Activated gamma-delta T cell treated with anti-CD3 and anti-CD28 coated beads, Interleukin-2, amount 50 U/mL, for 16 hours (primary cell): ENCODE results near the gene ARHGEF17.

Source experiments
- DNase-seq: peaks from one replicate; pipeline ENCODE4 v3.0.0-alpha.2; 2020; ENCODE audit warnings: low read depth

Gene ARHGEF17

GRCh38 chr11:73380897-73381410 is 72.9 kb downstream of the ARHGEF17 start:
- no peak for DNase-seq

DNA sequence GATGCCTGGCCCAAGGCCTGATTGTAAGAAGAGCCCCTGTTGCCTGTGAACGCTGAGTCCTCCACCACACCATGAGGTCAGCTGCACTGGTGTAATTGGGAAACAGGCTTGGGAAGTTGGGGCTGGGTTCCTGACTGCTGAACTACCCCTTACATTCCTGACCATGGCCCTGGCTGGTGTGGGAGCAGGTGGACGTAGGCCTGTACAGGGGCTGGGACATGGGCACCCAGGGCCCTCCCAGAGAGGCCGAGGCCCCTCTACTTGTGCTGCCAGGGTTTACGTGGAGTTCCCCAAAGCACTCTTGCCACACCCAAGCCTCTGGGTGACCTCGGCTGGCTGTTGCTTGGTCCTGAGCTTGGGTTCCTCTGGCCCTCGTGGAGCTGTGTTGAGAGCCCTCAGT is 73.5 kb downstream of the ARHGEF17 start:
- no peak for DNase-seq

DNA sequence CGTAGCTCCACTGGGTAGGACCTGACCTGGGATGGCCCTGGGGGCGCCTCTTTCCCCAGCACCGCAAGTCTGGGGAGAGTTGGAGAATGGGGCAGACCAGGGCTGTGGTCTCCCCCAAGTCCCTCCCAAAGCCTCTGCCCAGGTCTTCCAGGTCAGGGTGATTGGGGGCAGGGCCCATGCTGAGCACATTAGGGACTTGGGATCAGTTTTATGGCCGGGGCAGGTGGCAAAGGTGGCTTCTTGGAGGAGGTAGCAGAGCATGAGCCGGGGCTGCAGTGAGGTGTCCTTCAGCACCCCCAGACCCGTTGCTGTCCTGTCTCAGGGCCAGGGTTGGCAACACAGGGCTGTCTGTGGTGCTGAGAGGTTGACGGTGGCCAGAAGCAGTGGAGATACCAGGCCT is 74.1 kb downstream of the ARHGEF17 start:
- DNase-seq, result no peak

DNA sequence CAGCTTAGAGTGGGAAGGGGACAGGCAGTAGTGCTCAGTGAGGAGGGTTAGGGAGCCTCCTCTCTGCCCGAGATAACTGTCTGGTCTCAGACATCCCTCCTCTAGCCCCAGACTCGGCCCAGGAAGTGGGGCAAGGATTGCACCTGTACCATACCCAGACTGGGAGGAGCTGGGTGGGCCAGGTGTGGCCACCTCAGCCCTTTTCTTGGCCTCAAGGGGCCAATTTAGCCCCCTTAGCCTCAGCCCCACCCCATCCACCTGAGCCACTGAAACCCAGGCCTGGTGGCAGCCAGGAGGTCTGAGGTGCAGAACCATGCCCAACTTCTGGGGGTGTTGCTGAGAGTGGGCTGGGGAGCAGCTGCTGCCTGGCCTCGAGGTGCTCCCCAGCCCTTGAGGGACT is 74.7 kb downstream of the ARHGEF17 start:
- no peak for DNase-seq

DNA sequence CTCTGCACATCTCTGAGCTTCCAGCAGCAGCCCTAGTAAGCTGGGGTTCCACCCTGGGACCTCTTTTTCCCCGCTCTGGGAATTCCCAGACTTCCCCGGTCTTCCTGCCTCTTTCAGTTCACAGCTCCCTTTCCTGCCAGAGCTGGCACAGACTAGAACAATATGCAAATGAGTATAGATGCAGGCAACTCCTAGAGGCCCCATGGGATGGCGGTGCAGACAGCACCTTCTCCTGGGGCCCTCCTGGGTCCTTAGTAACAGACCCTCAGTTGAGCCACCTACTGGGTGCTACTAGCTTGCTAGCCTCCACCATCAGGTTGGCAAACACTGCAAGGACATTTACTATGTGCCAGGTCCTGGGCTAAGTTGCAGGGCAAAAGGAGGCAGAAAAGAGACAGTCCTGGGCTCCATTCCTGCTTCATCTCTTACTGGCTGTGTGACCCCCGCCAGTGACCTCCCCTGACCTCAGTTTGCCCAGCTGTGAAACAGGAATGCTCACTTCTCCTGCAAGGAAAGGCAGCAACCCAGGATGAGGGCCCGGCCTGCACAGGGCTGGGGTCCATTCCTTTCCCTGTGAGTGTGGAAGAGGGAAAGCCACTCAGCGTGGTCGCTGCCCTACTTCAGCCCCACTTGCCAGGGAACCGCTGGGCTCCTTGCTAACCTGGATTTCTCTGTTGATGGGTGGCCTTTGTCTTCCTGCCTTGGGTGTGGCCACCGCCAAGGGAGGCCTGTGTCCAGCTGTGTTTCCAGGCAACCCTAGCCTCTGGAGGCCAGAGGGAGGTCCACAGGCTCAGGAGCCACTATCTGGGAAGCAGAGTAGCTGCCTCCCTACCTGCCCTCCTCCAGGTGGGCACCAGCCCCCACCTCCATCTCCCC is 75.4 kb downstream of the ARHGEF17 start:
- DNase-seq, result no peak

DNA sequence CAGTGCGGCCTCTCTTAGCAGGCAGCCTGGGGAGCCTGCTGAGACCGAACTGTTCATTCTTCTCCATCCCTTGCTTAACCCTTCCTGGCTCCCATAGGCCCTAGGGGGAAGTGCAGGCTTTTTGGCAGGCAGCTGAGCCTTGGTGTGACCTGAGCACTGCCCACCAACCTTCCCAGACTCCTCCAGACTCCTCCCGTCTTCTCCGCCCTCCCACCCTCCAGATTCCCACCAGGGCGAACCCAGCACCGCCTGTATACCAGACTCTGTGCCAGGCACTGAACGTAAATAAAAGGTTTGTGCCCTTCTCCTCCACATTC is 76.0 kb downstream of the ARHGEF17 start:
- no peak for DNase-seq

DNA sequence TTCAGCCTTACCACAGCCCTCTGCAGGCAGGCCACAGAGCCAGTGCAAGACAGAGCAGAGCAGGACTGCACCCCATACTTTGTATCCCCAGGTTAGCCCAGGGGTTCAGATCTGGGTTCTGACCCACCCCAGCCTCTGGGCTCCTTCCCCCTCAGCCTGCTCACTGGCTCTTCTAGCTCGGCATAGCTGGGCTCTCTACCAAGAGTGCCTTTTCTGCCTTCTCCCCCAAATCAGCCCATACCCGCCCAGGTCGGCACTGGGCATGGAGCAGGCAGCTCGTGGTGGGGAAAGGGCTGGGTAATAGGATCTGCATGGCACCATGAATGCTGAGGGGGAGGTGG is 76.4 kb downstream of the ARHGEF17 start:
- DNase-seq, result no peak

GRCh38 chr11:73384872-73385689 is 77.0 kb downstream of the ARHGEF17 start:
- DNase-seq, result no peak

- DNase-seq, result no peak
Measured at GRCh38 chr11:73386016-73386415, 77.9 kb downstream of the ARHGEF17 start.

DNA sequence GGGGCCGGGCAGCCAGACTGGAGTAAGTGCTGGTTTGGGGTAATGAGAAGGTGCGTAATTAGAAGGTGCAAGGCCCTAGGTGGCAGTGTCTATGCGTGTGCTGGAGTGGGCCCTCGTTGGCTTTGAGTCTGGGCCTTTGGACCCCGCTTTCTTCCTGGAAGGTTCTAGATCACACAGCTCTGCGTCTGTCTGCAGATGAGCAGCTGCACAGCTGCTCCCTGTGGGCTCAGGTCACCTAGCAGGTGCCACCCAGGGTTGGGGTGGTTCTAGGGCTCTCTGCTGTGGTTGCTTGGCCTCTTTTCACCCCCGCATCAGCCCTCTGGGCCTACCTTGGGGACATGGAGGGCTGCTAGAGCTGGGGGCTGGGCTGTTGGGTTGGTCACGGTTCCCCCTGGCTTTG is 78.5 kb downstream of the ARHGEF17 start:
- DNase-seq, result no peak

- DNase-seq, result no peak
Measured at GRCh38 chr11:73387594-73388264, 79.7 kb downstream of the ARHGEF17 start.

DNA sequence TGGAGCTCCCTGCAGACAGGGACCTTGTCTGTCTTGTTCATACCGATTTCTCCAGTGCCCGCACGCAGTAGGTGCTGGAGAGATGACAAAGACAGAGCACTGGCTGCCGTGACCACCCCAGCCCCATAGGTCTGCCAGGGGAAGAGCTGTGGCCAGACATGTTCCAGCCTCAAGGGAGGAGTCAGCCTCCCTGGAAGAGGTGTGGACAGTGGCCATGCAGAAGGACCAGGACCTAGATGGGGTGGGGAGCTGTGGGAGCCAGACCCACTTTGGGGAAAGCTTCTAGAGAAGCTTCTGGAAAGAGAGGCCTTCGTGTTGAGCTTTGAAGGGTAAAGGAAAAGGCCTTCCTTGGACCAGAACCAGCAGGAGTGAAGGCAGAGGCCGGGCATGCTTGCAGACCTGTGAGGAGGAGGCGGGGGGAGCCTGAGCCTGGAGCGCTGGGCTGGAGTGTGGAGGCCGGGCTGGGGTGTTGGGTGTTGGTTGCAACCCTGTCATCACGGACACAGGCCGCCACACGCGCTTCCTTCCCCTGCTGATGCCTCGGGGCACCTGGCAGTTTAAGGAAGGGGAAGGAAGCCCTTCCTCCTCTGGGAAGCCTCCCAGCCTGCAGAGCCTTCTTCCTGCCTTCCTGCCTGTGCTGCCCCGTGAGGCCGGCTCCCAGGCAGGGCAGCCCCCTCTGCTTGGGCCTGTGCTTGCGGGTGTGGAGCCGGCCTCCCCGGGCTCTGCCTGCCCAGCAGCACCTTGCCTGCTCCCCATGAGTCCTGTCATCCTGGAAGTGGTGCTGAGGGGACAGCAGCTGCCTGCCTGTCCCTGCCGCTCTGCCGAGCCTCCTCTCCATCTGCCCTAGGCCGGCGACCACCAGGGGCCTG is 80.4 kb downstream of the ARHGEF17 start:
- DNase-seq, result no peak

GRCh38 chr11:73389134-73389525 is 81.1 kb downstream of the ARHGEF17 start:
- DNase-seq, result no peak

DNA sequence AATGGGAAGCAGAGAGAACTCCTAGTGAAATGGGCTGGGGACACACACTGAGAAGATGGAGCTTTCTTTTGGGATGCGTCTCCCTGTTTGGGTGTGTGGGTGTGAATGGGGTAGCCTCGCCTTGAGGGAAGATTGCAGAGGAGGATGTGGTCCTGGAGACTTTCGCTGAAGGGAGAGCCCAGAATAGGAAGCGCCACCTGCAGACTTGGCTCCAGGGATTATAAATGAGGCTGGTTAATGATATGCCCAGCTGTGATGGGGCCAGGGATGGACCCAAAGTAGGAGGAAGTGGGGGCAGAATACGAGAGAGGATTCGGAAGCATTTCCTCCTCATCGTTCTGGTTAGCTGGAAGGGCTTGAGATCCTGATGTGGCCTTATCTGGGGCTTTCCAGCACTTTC is 81.8 kb downstream of the ARHGEF17 start:
- no peak for DNase-seq

DNA sequence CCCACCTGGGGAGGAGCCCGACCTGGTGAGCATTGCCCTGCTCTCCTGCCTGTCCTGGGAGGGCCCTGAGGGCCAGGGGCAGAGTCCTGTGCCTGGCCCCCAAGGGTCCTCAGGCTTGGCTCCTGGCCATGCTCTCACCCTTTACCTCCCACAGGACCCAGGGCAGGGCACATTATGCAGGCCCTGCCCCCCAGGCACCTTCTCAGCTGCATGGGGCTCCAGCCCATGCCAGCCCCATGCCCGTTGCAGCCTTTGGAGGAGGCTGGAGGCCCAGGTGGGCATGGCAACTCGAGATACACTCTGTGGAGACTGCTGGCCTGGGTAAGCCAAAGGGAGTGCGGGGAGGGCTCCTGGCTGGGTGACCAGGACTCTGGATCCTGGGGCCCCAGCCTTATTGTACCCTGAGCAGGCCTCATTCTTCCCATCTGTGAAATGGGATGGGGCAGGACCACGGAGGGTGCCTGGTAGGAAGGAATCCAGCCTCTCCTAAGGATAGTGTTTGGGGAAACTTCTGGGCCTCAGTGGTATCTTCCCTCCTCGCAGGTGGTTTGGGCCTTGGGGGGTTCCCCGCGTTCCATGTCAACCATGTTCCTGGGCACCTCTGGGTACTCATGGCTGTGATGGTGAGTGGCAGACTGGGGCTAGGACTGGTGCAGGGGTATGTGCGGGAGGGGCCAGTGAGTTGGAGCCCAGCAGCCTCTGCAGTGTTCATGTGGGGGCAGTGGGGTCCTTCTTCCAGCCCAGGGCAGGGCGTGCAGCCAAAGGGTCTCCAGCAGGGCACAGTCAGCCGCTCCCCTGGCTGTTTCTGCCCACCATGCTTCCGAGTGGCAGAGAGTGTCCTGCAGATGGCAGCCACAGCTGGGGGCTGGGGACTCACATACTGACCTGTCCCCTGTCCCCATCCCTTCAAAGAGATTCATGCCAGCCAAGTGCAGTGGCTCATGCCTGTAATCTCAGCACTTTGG is 82.8 kb downstream of the ARHGEF17 start:
- DNase-seq, result no peak

- no peak for DNase-seq
Measured at GRCh38 chr11:73391665-73392064, 83.6 kb downstream of the ARHGEF17 start.

DNA sequence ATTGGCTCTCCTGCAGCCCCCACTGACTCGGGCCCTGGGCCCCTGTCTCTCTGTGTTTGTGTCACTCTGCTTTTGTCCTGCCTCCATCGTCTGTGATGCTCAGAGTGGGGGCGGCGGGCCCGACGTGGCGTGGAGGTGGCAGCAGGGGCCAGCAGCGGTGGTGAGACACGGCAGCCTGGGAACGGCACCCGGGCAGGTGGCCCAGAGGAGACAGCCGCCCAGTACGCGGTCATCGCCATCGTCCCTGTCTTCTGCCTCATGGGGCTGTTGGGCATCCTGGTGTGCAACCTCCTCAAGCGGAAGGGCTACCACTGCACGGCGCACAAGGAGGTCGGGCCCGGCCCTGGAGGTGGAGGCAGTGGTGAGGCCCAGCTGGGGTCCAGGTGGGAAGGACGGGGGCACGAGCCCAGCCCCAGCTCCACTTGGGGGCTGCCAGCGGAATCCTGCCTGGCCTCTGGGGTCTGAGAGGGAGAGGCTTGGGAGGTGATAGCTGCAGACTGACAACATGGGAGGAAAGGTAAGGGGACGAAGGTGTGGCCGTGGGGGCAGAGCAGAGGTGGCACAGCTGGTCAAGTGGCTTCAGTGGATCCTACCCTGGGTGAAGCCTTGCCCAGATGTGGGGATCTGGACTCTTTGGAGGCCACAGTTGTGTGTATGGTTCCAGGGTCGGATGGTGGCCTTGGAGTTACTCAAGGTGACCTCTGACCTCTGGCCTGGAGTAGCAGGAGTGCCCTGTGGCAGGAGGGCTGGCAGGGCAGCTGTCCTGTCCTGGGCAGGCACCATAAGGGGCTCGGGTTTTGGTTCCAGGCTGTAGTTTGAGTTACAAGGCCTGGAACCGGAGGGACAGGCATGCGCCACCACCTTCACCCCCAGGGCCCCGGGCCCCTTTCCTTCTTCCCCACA is 84.3 kb downstream of the ARHGEF17 start:
- no peak for DNase-seq

GRCh38 chr11:73393011-73393380 is 84.9 kb downstream of the ARHGEF17 start:
- DNase-seq, result no peak
